Panc1 (cell line): ENCODE data around the gene KCTD19.

Source experiments
- POLR2AphosphoS5 ChIP-seq: IDR thresholded peaks from 2 replicates; pipeline ENCODE4 v1.6.1; 2012; ENCODE audit warnings: mild to moderate bottlenecking, low read depth, low read length, moderate library complexity
- REST ChIP-seq, 2 experiments: IDR thresholded peaks; 2 replicates each; pipeline ENCODE4 v1.6.1; 2011 to 2012; ENCODE audit warnings: low read depth in 2 of 2, control low read depth in 1 of 2, low read length in 1 of 2, mild to moderate bottlenecking in 1 of 2, moderate library complexity in 1 of 2; ENCODE audit not compliant: insufficient read depth in 1 of 2
- SIN3A ChIP-seq: IDR thresholded peaks from 2 replicates; pipeline ENCODE4 v1.6.1; 2012; ENCODE audit warnings: low read depth, mild to moderate bottlenecking, low read length, moderate library complexity, borderline replicate concordance; ENCODE audit not compliant: insufficient read depth
- TCF7L2 ChIP-seq: IDR thresholded peaks from 2 replicates; pipeline ENCODE4 v1.6.1; 2011; ENCODE audit warnings: mild to moderate bottlenecking, low read depth, low read length, inconsistent platforms
- TF ChIP-seq, protein P1 (sequence below): fragments of 450-650 bp; IDR thresholded peaks from 2 replicates; pipeline ENCODE4 v1.5.1; 2017; ENCODE audit warnings: mild to moderate bottlenecking

GRCh38 chr16:67258161-67258835 is 68.2 kb downstream of the KCTD19 start:
- TF ChIP-seq, protein P1, sequence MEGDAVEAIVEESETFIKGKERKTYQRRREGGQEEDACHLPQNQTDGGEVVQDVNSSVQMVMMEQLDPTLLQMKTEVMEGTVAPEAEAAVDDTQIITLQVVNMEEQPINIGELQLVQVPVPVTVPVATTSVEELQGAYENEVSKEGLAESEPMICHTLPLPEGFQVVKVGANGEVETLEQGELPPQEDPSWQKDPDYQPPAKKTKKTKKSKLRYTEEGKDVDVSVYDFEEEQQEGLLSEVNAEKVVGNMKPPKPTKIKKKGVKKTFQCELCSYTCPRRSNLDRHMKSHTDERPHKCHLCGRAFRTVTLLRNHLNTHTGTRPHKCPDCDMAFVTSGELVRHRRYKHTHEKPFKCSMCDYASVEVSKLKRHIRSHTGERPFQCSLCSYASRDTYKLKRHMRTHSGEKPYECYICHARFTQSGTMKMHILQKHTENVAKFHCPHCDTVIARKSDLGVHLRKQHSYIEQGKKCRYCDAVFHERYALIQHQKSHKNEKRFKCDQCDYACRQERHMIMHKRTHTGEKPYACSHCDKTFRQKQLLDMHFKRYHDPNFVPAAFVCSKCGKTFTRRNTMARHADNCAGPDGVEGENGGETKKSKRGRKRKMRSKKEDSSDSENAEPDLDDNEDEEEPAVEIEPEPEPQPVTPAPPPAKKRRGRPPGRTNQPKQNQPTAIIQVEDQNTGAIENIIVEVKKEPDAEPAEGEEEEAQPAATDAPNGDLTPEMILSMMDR, result no peak
- TF ChIP-seq POLR2AphosphoS5 (no peak), TCF7L2 (no peak), SIN3A (no peak), REST (IDR thresholded peaks at IDR 0.05; ENCODE audit: insufficient read depth in 1 of 2, low read depth in 2 of 2, low read length in 1 of 2) (no peak)
